Placental epithelial cell (primary cell): ENCODE data around the gene ZDHHC6. TPM values are rescaled to one million over a fixed set of nuclear protein-coding genes. Genes with fewer than 3 reads are reported as not detected.

Experiments used
- total RNA-seq: library from RNA; depleted of rRNA; stranded (reverse); fragments of >200 nt; gene quantifications from 2 replicates; pipeline ENCODE4 v1.2.3, GENCODE V29; 2012

The ZDHHC6 gene
- total RNA-seq: 19.5 and 22.4 TPM in 2 replicates

GRCh38 chr10:112446855-112447619 lies at the start of gene ZDHHC6, which contains the start of gene VTI1A:
TSS of gene ZDHHC6 (minus strand) at chr10:112446914. CDS start at chr10:112445436, 1,478 bp downstream.
TSS of gene VTI1A (plus strand) at chr10:112447215. CDS start at chr10:112447374, 159 bp downstream.

Other genes with a start within 250 kb of the ZDHHC6 start
- gene TECTB, start 163.5 kb downstream of the ZDHHC6 start, total RNA-seq: not detected in 2 replicates
- under 0.01 and 2.6 TPM in 2 replicates for gene ACSL5, start 72.8 kb downstream of the ZDHHC6 start, total RNA-seq
- gene VTI1A, start 301 bp upstream of the ZDHHC6 start, total RNA-seq: 17.7 and 35.0 TPM in 2 replicates